DOHH2 (cell line): ENCODE results near the gene LACTB.

Source experiments
- CTCF ChIP-seq: fragments of 200-600 bp; sonication (generic); IDR thresholded peaks from one replicate; pipeline ENCODE4 v1.5.1; 2014; ENCODE audit warnings: antibody characterized with exemption, mild to moderate bottlenecking, low read depth, low read length; ENCODE audit not compliant: poor library complexity, severe bottlenecking
- EZH2phosphoT487 ChIP-seq: fragments of 200-600 bp; sonication (generic); IDR thresholded peaks from 2 replicates; pipeline ENCODE4 v1.6.1; 2017; ENCODE audit warnings: borderline replicate concordance, mild to moderate bottlenecking, antibody characterized with exemption, low read length, moderate library complexity, mixed read lengths

- no peak for TF ChIP-seq CTCF
- no peak for TF ChIP-seq EZH2phosphoT487
Observed at GRCh38 chr15:63157118-63157843, 35.6 kb downstream of the LACTB start, which contains the start of gene RPS27L.
